Right forelimb (tissue), 1 donor: ENCODE results near the gene GMNC.
"Not testable (repeated sequence)": the region's sequence is repeated elsewhere in the genome, so short reads cannot be mapped to it uniquely, and the experiment has no call there.

Source experiments
- DNase-seq: peaks from one replicate; pipeline ENCODE4 v3.0.0-alpha.2; 2018

The GMNC gene

DNA sequence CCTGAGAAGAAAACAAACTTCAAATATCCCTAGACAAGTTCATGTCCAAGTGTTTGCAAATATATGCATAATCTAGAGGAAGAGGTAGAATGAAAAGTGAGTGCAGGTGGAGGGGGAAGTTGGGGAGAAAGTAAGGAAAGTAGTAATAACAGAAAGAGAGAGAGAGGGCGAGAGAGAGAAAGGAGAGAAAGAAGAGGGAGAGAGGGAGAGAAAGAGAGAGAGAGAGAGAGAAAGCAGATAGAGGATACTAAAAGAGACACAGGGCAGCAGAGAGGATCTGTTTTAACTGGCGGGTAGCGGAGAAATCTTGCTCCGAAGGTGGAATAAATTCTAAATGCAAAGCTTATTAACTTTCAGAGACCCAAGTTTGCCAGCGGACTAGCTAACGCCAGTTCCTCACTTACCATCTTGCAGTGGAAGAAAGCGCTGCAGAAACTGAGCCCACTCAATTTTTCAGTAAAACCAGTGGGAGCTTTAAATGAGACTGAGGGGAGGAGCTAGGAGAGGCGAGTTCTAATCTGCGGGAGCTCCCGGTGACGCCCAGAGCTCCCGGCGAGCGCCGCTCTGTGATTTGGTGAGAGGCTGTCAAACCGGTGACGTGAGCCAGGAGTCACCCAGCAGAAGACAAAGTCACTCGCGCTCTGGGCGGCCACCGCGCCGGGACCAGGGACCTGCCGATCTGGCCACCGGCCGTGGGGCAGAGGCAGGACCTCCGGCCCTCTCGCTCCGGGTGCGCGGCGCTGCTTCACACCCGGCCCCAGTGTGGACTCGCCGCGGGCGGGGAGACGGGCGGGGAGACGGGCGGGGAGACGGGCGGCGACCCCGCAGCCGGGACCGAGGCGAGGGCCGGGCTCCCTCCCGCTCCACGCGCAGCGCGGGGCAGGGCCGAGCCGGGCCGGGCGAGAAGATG, at the start of gene GMNC:
Gene GMNC, minus strand, starts transcription at position 486 of the 910 bp plus-strand sequence. Its CDS starts 79 bp downstream, at position 407.
- DNase-seq, result peak; percentile 67

- DNase-seq, result no peak
Measured at GRCh38 chr3:190911382-190911781, 48.9 kb upstream of the GMNC start.

DNA sequence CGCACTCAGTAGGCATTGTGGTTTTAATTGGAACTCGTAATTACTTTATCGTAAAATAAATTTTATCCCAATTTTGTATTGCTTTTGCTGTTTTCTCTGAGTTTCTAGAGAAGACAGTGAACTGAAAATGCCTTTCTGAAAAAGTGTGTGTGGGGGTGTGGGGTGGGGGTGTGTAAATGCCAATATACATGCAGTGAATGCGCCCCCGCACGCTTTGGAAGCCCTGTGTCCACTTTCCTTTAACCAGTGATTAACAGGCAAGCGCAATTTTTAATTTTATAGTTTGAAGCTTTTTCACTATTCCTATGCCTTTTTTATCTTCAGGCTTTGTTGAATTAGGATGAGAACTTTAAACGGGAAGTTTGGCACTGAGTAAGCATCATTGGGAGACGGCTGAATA, 47.4 kb upstream of the GMNC start:
- no peak for DNase-seq

- DNase-seq, result no peak
Measured at GRCh38 chr3:190903156-190903555, 40.7 kb upstream of the GMNC start.

DNA sequence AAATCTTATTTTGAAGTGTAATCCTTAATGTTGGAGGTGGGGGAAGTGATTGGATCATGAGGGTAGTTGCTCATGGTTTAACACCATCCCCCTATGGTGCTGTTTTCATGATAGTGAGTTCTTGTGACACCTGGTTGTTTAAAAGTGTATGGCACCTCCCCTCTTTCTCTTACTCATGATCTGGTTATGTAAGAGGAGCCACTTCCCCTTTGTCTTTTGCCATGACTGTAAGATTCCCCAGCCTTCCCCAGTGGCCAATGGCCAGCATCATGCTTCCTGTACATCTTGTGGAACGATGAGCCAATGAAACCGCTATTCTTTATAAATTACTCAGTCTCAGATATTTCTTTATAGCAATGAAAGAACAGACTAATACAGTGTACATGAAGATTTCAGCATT, 39.8 kb upstream of the GMNC start:
- no peak for DNase-seq

GRCh38 chr3:190892395-190892902, 30.0 kb upstream of the GMNC start:
- no peak for DNase-seq

DNA sequence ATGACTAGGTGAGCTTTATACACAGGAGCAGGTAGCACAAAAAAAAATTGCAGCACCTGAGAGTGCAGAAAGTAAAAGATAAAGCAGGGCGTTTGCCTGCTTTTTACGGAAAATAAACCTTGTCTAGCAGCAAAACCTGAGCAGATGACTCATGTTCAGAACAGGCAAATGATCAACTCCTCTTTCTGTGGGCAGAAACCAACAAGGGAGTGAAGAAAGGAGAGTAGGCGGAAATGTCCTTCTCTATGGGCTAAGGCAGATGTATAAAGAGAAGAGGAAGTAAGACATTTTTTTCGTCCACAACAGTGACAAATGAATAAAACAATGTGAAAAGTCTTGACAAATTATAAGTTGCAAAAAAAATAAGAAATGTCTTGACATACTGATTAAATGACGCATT, 24.5 kb upstream of the GMNC start:
- no peak for DNase-seq

GRCh38 chr3:190883973-190884832, 21.7 kb upstream of the GMNC start:
- DNase-seq, result peak; percentile 50

GRCh38 chr3:190883141-190883540, 20.6 kb upstream of the GMNC start:
- no peak for DNase-seq

- no peak for DNase-seq
Measured at GRCh38 chr3:190877925-190878324, 15.4 kb upstream of the GMNC start.

GRCh38 chr3:190876433-190876832, 13.9 kb upstream of the GMNC start:
- not testable (repeated sequence) for DNase-seq

DNA sequence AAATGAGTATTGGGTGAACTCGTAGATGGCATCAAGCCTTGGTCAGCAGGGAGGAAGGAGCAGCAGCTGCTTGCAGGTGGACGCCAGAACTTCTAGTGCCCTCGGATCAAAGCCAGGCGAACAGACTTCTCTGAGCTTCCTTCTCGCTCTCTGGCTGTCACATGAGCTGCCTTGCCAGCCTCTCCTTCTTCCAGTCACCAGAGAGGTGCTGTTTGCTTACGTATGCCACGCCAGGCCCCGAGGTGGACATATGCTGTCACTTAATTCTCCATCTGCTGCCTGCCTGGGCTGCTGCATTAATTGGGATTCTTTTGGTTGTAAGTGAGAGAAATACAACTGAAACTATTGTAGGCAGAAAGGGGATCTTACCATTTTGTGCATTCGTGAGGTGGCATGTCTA, 12.6 kb upstream of the GMNC start:
- not testable (repeated sequence) for DNase-seq

DNA sequence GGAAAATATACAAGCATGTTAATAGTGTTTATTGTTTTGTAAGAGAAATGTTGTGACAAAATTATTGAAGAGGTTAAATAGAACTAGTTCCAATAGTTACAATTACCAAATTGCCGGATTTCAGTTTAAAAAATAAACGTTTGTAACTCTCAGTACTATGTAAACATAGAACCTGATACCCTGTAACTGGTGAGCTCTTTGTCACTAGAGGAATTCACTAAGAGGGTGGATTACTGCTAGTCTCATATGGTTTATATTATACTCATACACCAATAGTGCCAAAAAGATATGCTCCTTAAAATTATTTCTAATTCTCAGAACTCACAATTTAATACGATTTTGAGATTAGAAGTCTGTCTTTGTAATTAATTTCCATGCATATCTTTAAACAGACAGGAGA, 7.6 kb upstream of the GMNC start:
- no peak for DNase-seq

DNA sequence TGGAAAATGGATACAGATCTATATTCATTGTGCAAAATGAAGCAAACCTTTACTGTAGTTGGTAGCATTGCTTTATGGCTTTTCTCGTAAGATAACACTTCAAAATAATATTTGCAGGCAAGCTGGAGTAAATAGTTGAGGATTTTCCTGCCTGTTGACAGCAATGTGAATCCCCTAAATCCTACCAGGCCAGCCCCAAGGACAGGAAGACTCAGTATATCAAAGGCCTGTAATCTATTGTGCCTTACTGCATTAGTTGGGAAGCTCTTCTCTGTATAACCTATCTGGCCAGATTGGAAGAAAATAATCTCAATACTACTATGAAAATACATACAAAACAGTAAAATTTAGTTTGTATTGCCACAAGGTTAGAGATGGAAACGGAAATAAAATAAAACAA, 4.6 kb upstream of the GMNC start:
- DNase-seq, result no peak

DNA sequence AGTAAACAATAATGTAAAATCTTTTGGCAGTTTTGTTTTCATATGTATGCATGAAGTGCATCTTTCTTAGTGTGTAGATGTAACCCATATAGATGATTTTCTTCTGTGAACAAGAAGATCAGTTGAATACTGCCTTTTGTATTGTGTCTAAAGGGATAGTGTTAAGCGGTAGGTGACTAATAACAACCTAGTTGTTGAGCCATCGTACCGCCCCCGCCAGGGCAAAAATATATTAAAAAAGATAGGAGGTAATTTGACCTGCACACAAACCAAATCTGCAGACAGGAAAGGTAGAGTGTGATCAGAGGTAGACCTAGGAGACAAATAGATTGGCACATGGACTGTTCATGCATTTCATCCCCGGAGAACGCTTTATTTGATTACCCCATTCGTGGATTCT, 3.3 kb upstream of the GMNC start:
- no peak for DNase-seq

DNA sequence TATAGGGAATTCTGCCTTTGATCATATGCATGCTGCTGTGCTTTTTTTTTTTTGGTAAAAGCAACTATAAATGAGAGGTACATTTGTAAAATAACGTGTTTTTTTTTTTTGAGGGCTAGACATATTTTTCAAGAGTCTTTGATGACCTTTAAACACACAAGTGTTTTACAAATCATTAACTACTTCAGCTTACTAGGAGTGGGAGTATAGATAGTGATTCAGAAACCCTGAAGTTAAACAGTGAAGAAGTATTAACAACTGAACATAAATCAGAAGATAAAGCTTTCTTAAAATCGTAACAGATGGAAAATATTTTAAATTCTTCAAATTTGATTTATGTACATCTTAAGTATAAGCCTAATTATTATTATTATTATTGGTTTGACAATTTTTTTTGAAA, 2.9 kb upstream of the GMNC start:
- no peak for DNase-seq

DNA sequence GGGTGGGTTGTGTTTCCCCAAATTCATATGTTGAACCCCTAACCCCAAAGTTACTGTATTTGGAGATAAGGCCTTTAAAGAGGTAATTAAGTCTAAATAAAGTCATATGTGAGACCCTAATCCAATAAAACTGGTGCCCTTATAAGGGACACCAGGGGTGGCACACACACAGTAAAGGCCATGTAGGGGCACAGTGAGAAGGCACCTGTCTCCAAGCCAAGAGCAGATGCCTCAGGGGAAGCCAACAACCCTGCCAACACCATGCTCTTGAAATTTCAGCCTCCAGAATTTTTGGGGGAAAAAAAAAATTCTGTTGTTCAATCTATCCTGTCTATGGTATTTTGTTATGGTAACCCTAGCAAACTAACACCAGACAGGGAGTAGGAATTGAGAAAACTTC, 1.5 kb upstream of the GMNC start:
- no peak for DNase-seq

GRCh38 chr3:190863119-190863465, 598 bp upstream of the GMNC start:
- DNase-seq, result no peak

DNA sequence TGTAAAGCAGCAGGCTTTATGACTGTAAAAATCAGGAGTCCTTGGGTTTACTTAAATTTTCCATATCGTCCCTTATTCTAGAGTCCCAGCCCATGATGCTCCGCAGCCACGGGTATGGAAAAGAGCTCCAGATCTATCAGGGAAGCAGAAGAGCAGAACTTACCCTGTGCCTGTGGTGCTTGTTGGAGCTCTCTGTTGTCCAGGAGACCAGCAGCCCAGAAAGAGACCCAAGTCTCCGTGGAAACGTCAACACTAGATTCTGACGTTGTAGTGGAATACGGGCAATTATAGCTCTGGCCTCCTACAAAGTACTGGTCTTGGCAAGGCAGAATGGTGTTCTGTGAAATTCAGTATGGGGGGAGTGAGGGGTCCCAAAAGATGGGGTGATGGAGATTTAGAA, 2.0 kb downstream of the GMNC start:
- DNase-seq, result no peak

- no peak for DNase-seq
Measured at GRCh38 chr3:190855151-190855550, 7.3 kb downstream of the GMNC start.

DNA sequence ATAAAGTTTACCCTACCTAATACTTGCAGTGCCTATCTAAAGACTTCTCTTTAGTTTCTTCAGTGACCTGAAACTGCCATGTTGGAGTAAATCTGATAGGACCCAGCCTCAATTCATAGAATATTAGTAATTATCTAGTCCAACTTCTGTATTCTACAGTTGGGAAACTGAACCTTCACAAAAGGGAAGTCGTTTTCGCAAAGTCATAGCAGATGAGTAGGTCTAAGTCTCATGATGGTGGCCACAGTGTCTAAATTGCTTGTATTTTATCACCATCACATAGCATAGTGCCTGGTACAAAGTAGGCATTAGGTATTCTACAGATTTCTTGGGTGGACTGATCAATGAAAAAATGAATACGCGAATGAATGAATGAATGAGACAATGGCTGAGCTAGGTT, 8.4 kb downstream of the GMNC start:
- no peak for DNase-seq

GRCh38 chr3:190853464-190853863, 9.0 kb downstream of the GMNC start:
- no peak for DNase-seq

GRCh38 chr3:190849607-190850006, 12.9 kb downstream of the GMNC start:
- DNase-seq, result no peak

- DNase-seq, result no peak
Measured at GRCh38 chr3:190848870-190849269, 13.6 kb downstream of the GMNC start.
